Mammary epithelial cell (primary cell): ENCODE results near the gene WDR48.

Experiments used
- CTCF ChIP-seq, 2 donors: IDR thresholded peaks in 1 of 2; conservative IDR thresholded peaks in 1 of 2; 2 replicates each; pipeline ENCODE4 v1.5.1; 2011 to 2012; ENCODE audit warnings: inconsistent platforms in 2 of 2, low read length in 2 of 2, mild to moderate bottlenecking in 2 of 2, control low read depth in 1 of 2, low read depth in 1 of 2; ENCODE audit not compliant: insufficient read depth in 1 of 2; ENCODE audit errors: extremely low read depth in 1 of 2
- EZH2 ChIP-seq: IDR thresholded peaks from 2 replicates; pipeline ENCODE4 v1.6.1; 2012; ENCODE audit warnings: low read length, inconsistent platforms, borderline replicate concordance

DNA sequence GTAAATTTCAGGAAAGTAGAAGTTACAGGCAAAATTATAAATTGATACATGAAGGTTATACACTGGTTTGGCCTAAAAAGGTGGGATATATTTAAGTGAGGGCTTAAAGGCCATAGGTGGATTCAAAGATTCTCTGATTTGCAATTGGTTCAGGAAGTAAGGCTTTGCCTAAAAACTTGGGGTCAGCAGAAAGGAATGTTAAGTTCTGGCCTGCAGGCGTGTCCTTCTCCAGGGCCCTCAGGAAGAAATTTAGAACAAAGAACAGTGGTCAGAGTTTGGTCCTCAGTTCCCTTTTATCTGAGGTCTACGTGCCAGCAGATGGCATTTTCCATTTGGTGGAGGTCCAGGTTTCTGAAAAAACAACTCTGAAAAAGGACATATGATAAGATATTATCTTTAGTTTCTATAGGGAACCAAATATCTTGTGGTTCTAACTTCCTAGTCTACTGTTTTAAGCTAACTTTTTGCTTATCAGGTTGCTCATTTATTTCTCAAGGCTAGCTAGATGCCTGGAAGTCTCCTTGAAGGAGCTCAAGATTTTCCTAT, 40.6 kb upstream of the WDR48 start:
- TF ChIP-seq CTCF (conservative IDR thresholded peaks at IDR 0.05 in 1 of 2, IDR thresholded peaks at IDR 0.05 in 1 of 2; ENCODE audit: extremely low read depth in 1 of 2, insufficient read depth in 1 of 2, low read depth in 1 of 2, low read length in 2 of 2) = no peak
- no peak for TF ChIP-seq EZH2
